ENCODE results near the gene LITAF.
"Not testable (repeated sequence)": the region's sequence is repeated elsewhere in the genome, so short reads cannot be mapped to it uniquely, and the experiment has no call there.

LITAF gene

GRCh38 chr16:11564046-11564926 is 22.4 kb downstream of the LITAF start:
- FAIRE-seq (no peak), DNase-seq (ENCODE audit: insufficient read length, low spot score) (no peak)
- TF ChIP-seq POU2F2 (IDR thresholded peaks at IDR 0.05; ENCODE audit: low read depth, low read length) (no peak), SPI1 (IDR thresholded peaks at IDR 0.05; ENCODE audit: low read depth, low read length) (no peak), POLR2A (IDR thresholded peaks at IDR 0.05; ENCODE audit: low read depth, low read length) (no peak), POLR2AphosphoS5 (IDR thresholded peaks at IDR 0.05; ENCODE audit: low read depth, low read length) (no peak), PAX5 (IDR thresholded peaks at IDR 0.05; ENCODE audit: insufficient read depth, low read length, severe bottlenecking) (no peak), TAF1 (IDR thresholded peaks at IDR 0.05; ENCODE audit: low read depth, low read length) (no peak)

GRCh38 chr16:11563493-11564040 is 23.2 kb downstream of the LITAF start:
- no peak for DNase-seq (ENCODE audit: insufficient read length, low spot score)
- no peak for FAIRE-seq
- TF ChIP-seq POLR2AphosphoS5 (IDR thresholded peaks at IDR 0.05; ENCODE audit: low read depth, low read length) (no peak), TAF1 (IDR thresholded peaks at IDR 0.05; ENCODE audit: low read depth, low read length) (no peak), POLR2A (IDR thresholded peaks at IDR 0.05; ENCODE audit: low read depth, low read length) (no peak), SPI1 (IDR thresholded peaks at IDR 0.05; ENCODE audit: low read depth, low read length) (no peak)

GRCh38 chr16:11562941-11563340 is 23.8 kb downstream of the LITAF start:
- no peak for DNase-seq (ENCODE audit: insufficient read length, low spot score)
- TF ChIP-seq PAX5 (IDR thresholded peaks at IDR 0.05; ENCODE audit: insufficient read depth, low read length, severe bottlenecking) (no peak), SPI1 (IDR thresholded peaks at IDR 0.05; ENCODE audit: low read depth, low read length) (no peak), TAF1 (IDR thresholded peaks at IDR 0.05; ENCODE audit: low read depth, low read length) (no peak), POU2F2 (IDR thresholded peaks at IDR 0.05; ENCODE audit: low read depth, low read length) (no peak), POLR2AphosphoS5 (IDR thresholded peaks at IDR 0.05; ENCODE audit: low read depth, low read length) (no peak), POLR2A (IDR thresholded peaks at IDR 0.05; ENCODE audit: low read depth, low read length) (no peak)
- FAIRE-seq, result no peak

GRCh38 chr16:11562411-11562810 is 24.3 kb downstream of the LITAF start:
- no peak for FAIRE-seq
- TF ChIP-seq TAF1 (IDR thresholded peaks at IDR 0.05; ENCODE audit: low read depth, low read length), result no peak
- TF ChIP-seq POU2F2 (IDR thresholded peaks at IDR 0.05; ENCODE audit: low read depth, low read length), result no peak
- no peak for TF ChIP-seq PAX5 (IDR thresholded peaks at IDR 0.05; ENCODE audit: insufficient read depth, low read length, severe bottlenecking)
- TF ChIP-seq POLR2AphosphoS5 (IDR thresholded peaks at IDR 0.05; ENCODE audit: low read depth, low read length), result no peak
- TF ChIP-seq SPI1 (IDR thresholded peaks at IDR 0.05; ENCODE audit: low read depth, low read length), result no peak
- TF ChIP-seq POLR2A (IDR thresholded peaks at IDR 0.05; ENCODE audit: low read depth, low read length), result no peak
- DNase-seq (ENCODE audit: insufficient read length, low spot score), result no peak

GRCh38 chr16:11561856-11562255 is 24.9 kb downstream of the LITAF start:
- TF ChIP-seq TAF1 (IDR thresholded peaks at IDR 0.05; ENCODE audit: low read depth, low read length) (no peak), POU2F2 (IDR thresholded peaks at IDR 0.05; ENCODE audit: low read depth, low read length) (no peak)
- DNase-seq (ENCODE audit: insufficient read length, low spot score) (no peak), FAIRE-seq (no peak)

GRCh38 chr16:11561454-11561805 is 25.3 kb downstream of the LITAF start:
- TF ChIP-seq SPI1 (IDR thresholded peaks at IDR 0.05; ENCODE audit: low read depth, low read length), result no peak
- no peak for TF ChIP-seq PAX5 (IDR thresholded peaks at IDR 0.05; ENCODE audit: insufficient read depth, low read length, severe bottlenecking)
- no peak for TF ChIP-seq POU2F2 (IDR thresholded peaks at IDR 0.05; ENCODE audit: low read depth, low read length)
- no peak for TF ChIP-seq POLR2AphosphoS5 (IDR thresholded peaks at IDR 0.05; ENCODE audit: low read depth, low read length)
- TF ChIP-seq POLR2A (IDR thresholded peaks at IDR 0.05; ENCODE audit: low read depth, low read length), result no peak
- TF ChIP-seq TAF1 (IDR thresholded peaks at IDR 0.05; ENCODE audit: low read depth, low read length), result no peak
- no peak for DNase-seq (ENCODE audit: insufficient read length, low spot score)

GRCh38 chr16:11560701-11561453 is 25.8 kb downstream of the LITAF start:
- DNase-seq (ENCODE audit: insufficient read length, low spot score) (no peak), FAIRE-seq (no peak)
- TF ChIP-seq POU2F2 (IDR thresholded peaks at IDR 0.05; ENCODE audit: low read depth, low read length) (peak; percentile 28; the same call in 1 of the 2 replicates), TAF1 (IDR thresholded peaks at IDR 0.05; ENCODE audit: low read depth, low read length) (no peak), POLR2A (IDR thresholded peaks at IDR 0.05; ENCODE audit: low read depth, low read length) (no peak)

More at GRCh38 chr16:11561454-11561805, 25.3 kb downstream of the LITAF start:
- FAIRE-seq, result no peak

- not testable (repeated sequence) for FAIRE-seq
Measured at GRCh38 chr16:11558308-11558823, 28.4 kb downstream of the LITAF start.

GRCh38 chr16:11557801-11558200 is 28.9 kb downstream of the LITAF start:
- FAIRE-seq (no peak), DNase-seq (ENCODE audit: insufficient read length, low spot score) (no peak)
- TF ChIP-seq TAF1 (IDR thresholded peaks at IDR 0.05; ENCODE audit: low read depth, low read length) (no peak), POLR2A (IDR thresholded peaks at IDR 0.05; ENCODE audit: low read depth, low read length) (no peak), POLR2AphosphoS5 (IDR thresholded peaks at IDR 0.05; ENCODE audit: low read depth, low read length) (no peak), SPI1 (IDR thresholded peaks at IDR 0.05; ENCODE audit: low read depth, low read length) (no peak), POU2F2 (IDR thresholded peaks at IDR 0.05; ENCODE audit: low read depth, low read length) (no peak), PAX5 (IDR thresholded peaks at IDR 0.05; ENCODE audit: insufficient read depth, low read length, severe bottlenecking) (no peak)

More at GRCh38 chr16:11558308-11558823, 28.4 kb downstream of the LITAF start:
- DNase-seq (ENCODE audit: insufficient read length, low spot score), result not testable (repeated sequence)

All from GM12891 (cell line).